SW 1271 (cell line): ENCODE measurements around the gene TAF1C.
A peak's percentile ranks its signal among the peaks of the same experiment; 100 is the strongest.
"Not testable (repeated sequence)": the region's sequence is repeated elsewhere in the genome, so short reads cannot be mapped to it uniquely, and the experiment has no call there.

Experiments used
- DNase-seq, 2 experiments: peaks; one replicate each; lab custom pipeline; 2025; lab: John Stamatoyannopoulos, UW

Gene TAF1C

GRCh38 chr16:84186685-84187437, at the start of gene TAF1C:
TSS of gene TAF1C (minus strand) at chr16:84187057. CDS start at chr16:84184988, 2,069 bp downstream.
- peak; percentile 71 to 81 for DNase-seq

- DNase-seq = no peak
Measured at GRCh38 chr16:84234321-84235241, 47.7 kb upstream of the TAF1C start.

- DNase-seq = no peak
Measured at GRCh38 chr16:84233748-84234147, 46.9 kb upstream of the TAF1C start.

GRCh38 chr16:84232969-84233368, 46.1 kb upstream of the TAF1C start:
- DNase-seq = no peak

GRCh38 chr16:84232060-84232459, 45.2 kb upstream of the TAF1C start:
- DNase-seq = no peak

- DNase-seq = no peak
Measured at GRCh38 chr16:84229471-84229870, 42.6 kb upstream of the TAF1C start.

- DNase-seq = peak; percentile 48 to 82
Measured at GRCh38 chr16:84228256-84228838, 41.5 kb upstream of the TAF1C start.

- DNase-seq = no peak
Measured at GRCh38 chr16:84227548-84227947, 40.7 kb upstream of the TAF1C start.

GRCh38 chr16:84226026-84226425, 39.2 kb upstream of the TAF1C start:
- DNase-seq = no peak

- no peak for DNase-seq
Measured at GRCh38 chr16:84225571-84225970, 38.7 kb upstream of the TAF1C start.

GRCh38 chr16:84225126-84225525, 38.3 kb upstream of the TAF1C start:
- no peak for DNase-seq

GRCh38 chr16:84224554-84224953, 37.7 kb upstream of the TAF1C start:
- no peak for DNase-seq

GRCh38 chr16:84223456-84223855, 36.6 kb upstream of the TAF1C start:
- peak; percentile 19 to 22 for DNase-seq

GRCh38 chr16:84220851-84221250, 34.0 kb upstream of the TAF1C start:
- DNase-seq = no peak

GRCh38 chr16:84218956-84219355, 32.1 kb upstream of the TAF1C start:
- no peak for DNase-seq

GRCh38 chr16:84218176-84218823, 31.4 kb upstream of the TAF1C start:
- DNase-seq = no peak

GRCh38 chr16:84216144-84216543, 29.3 kb upstream of the TAF1C start:
- not testable (repeated sequence) for DNase-seq

GRCh38 chr16:84215531-84215930, 28.7 kb upstream of the TAF1C start:
- DNase-seq = no peak

GRCh38 chr16:84214451-84215066, 27.7 kb upstream of the TAF1C start:
- no peak for DNase-seq

- no peak for DNase-seq
Measured at GRCh38 chr16:84212631-84213030, 25.8 kb upstream of the TAF1C start.

- DNase-seq = no peak
Measured at GRCh38 chr16:84212154-84212553, 25.3 kb upstream of the TAF1C start.

GRCh38 chr16:84209989-84210388, 23.1 kb upstream of the TAF1C start:
- no peak for DNase-seq
